Measurements from ENCODE around the gene FAM184B. TPM values are rescaled to one million over a fixed set of nuclear protein-coding genes. Genes with fewer than 3 reads are reported as not detected.

The FAM184B gene
- total RNA-seq, 1 experiment from 2014 or later: 0.07 TPM

DNA sequence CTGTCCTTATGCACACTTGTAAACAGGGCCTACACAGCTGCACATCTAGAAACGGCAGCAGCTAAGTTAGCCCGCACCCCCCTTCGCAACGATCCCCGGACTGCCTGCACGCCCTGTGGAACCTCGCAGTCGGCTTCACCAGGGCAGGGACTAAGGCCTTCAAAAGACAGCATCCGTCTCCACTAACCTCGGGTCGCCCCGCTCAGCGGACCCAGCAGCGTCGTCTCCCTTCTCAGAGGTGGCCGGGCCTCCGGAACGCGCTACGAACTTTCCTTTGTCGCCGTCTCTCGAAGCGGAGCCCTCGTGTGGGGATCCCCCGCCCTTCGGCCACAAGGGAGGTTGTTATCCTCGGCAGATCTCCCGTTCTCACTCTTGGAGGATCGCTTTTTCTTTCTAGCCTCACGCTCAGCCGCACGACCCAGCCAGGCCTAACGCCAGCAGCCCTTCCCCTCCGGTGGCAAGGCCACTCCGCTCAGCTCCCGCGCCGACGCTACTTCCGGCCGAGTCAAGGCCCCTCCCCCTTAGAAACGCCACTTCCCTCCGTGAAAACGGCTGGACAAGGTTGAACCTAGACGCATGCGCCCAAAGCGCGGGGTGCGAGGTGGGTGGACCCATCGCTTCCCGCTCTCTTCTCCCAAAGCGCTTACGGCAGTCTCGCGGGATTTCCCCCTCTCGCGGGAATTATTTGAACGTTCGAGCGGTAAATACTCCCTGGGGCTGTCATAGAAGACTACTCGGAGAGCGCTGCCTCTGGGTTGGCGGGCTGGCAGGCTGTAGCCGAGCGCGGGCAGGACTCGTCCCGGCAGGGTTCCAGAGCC lies 29.0 kb upstream of the FAM184B start, which contains the start of the genes DCAF16 and NCAPG:
DCAF16 (minus strand) TSS at position 498 of the 818 bp plus-strand sequence. CDS start 6,616 bp downstream, outside the sequence.
NCAPG (plus strand) TSS at position 720 of the 818 bp plus-strand sequence. CDS start 99 bp downstream, outside the sequence.
- no peaks in the 10 kb centered on the region for H3K9me3 ChIP-seq (ENCODE audit: control insufficient read depth in 1 of 2, insufficient read depth in 1 of 2, low read depth in 1 of 2, low read length in 2 of 2)
- H4K20me1 ChIP-seq (ENCODE audit: insufficient read depth): peaks cover 24% of the 10 kb centered on the region; the same call in 1 of the 2 replicates
- peak within 1 kb of the TSS; percentile 85 for H3K4me2 ChIP-seq (ENCODE audit: low read length)
- peak within 1 kb of the TSS; percentile 80 to 93 for H3K4me3 ChIP-seq (replicated peaks in 1 of 2; ENCODE audit: low read depth in 1 of 2, low read length in 2 of 2)
- H3K27ac ChIP-seq (ENCODE audit: low read depth, low read length): peak within 1 kb of the TSS; percentile 84
- ATAC-seq (peak; percentile 89), DNase-seq (ENCODE audit: low read depth, low spot score) (peak; percentile 98)
- H3K9me2 ChIP-seq (ENCODE audit: insufficient read depth): no peaks in the 10 kb centered on the region
- peaks cover 98% of the 10 kb centered on the region for H3K79me2 ChIP-seq (ENCODE audit: insufficient read depth, low read length)
- RAD21 ChIA-PET (ENCODE audit: low non-redundant PET in 1 of 2, low total read pairs in 2 of 2, uncharacterized antibody in 2 of 2, unreplicated experiment in 2 of 2): no interaction called here
- H3K36me3 ChIP-seq (ENCODE audit: control insufficient read depth in 1 of 2, insufficient read depth in 2 of 2, low read length in 2 of 2): peaks cover 14 to 22% of the 10 kb centered on the region in 2 experiments; a peak in 3 of 4 replicates
- H3K27me3 ChIP-seq (ENCODE audit: insufficient read depth, low read length): no peaks in the 10 kb centered on the region
- peaks cover 5 to 20% of the 10 kb centered on the region in 2 experiments; a peak in 2 of 4 replicates for H3K4me1 ChIP-seq (ENCODE audit: control insufficient read depth in 1 of 2, insufficient read depth in 2 of 2, low read length in 2 of 2)
- CTCF ChIA-PET: interaction anchor here (1.1 kb wide), 1 partner anchor 262 kb away, joined by 3 read pairs; no protein-coding TSS in a partner anchor
- peak within 1 kb of the TSS; percentile 98 for H3K9ac ChIP-seq (ENCODE audit: low read length)
- intact Hi-C loops (cut with micrococcal nuclease): loop anchor here (2.0 kb wide), 1 partner anchor 210 kb away; the partner anchor contains the start of gene LCORL
- TSS peak; percentile 67 for BruUV-seq (replicated peaks)
- POLR2A ChIA-PET: interaction anchor here (1.5 kb wide), 1 partner anchor 11 kb away, joined by 4 read pairs; no protein-coding TSS in a partner anchor
- H2AFZ ChIP-seq (ENCODE audit: low read depth, low read length, poor library complexity, severe bottlenecking): no peak within 1 kb of the TSS
- no peak for TF ChIP-seq FOSL1 (IDR thresholded peaks at IDR 0.05; ENCODE audit: low read depth)
- TF ChIP-seq MAX (IDR thresholded peaks at IDR 0.05): peak; percentile 91
- no peak for TF ChIP-seq EZH2 (IDR thresholded peaks at IDR 0.05)
- TF ChIP-seq EZH2phosphoT487 (IDR thresholded peaks at IDR 0.05; ENCODE audit: borderline replicate concordance): no peak
- TF ChIP-seq TCF7L2 (IDR thresholded peaks at IDR 0.05; ENCODE audit: borderline replicate concordance, extremely low read depth, insufficient read depth, insufficient read length): no peak
- peak; percentile 96 for TF ChIP-seq POLR2A (IDR thresholded peaks at IDR 0.05; ENCODE audit: borderline replicate concordance, extremely low read depth, insufficient read depth, insufficient read length)
- peak; percentile 91 for TF ChIP-seq ZFX (IDR thresholded peaks at IDR 0.05)
- TF ChIP-seq, protein P1, sequence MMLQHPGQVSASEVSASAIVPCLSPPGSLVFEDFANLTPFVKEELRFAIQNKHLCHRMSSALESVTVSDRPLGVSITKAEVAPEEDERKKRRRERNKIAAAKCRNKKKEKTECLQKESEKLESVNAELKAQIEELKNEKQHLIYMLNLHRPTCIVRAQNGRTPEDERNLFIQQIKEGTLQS (IDR thresholded peaks at IDR 0.05): no peak
- TF ChIP-seq, protein P2, sequence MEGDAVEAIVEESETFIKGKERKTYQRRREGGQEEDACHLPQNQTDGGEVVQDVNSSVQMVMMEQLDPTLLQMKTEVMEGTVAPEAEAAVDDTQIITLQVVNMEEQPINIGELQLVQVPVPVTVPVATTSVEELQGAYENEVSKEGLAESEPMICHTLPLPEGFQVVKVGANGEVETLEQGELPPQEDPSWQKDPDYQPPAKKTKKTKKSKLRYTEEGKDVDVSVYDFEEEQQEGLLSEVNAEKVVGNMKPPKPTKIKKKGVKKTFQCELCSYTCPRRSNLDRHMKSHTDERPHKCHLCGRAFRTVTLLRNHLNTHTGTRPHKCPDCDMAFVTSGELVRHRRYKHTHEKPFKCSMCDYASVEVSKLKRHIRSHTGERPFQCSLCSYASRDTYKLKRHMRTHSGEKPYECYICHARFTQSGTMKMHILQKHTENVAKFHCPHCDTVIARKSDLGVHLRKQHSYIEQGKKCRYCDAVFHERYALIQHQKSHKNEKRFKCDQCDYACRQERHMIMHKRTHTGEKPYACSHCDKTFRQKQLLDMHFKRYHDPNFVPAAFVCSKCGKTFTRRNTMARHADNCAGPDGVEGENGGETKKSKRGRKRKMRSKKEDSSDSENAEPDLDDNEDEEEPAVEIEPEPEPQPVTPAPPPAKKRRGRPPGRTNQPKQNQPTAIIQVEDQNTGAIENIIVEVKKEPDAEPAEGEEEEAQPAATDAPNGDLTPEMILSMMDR (IDR thresholded peaks at IDR 0.05 in 2 of 3, conservative IDR thresholded peaks at IDR 0.05 in 1 of 3; ENCODE audit: borderline replicate concordance in 1 of 3, insufficient read depth in 1 of 3, low read depth in 2 of 3, low read length in 2 of 3): no peak
- TF ChIP-seq SIN3A (IDR thresholded peaks at IDR 0.05; ENCODE audit: low read depth): peak; percentile 96
- no peak for TF ChIP-seq YY1 (IDR thresholded peaks at IDR 0.05; ENCODE audit: extremely low read depth, insufficient replicate concordance, low read depth, low read length)
- no peak for TF ChIP-seq REST (IDR thresholded peaks at IDR 0.05; ENCODE audit: low read depth)
- TF ChIP-seq RAD21 (IDR thresholded peaks at IDR 0.05; ENCODE audit: low read depth): no peak
- TF ChIP-seq CBX3 (IDR thresholded peaks at IDR 0.05; ENCODE audit: low read depth): peak; percentile 87
- TF ChIP-seq, protein P3, sequence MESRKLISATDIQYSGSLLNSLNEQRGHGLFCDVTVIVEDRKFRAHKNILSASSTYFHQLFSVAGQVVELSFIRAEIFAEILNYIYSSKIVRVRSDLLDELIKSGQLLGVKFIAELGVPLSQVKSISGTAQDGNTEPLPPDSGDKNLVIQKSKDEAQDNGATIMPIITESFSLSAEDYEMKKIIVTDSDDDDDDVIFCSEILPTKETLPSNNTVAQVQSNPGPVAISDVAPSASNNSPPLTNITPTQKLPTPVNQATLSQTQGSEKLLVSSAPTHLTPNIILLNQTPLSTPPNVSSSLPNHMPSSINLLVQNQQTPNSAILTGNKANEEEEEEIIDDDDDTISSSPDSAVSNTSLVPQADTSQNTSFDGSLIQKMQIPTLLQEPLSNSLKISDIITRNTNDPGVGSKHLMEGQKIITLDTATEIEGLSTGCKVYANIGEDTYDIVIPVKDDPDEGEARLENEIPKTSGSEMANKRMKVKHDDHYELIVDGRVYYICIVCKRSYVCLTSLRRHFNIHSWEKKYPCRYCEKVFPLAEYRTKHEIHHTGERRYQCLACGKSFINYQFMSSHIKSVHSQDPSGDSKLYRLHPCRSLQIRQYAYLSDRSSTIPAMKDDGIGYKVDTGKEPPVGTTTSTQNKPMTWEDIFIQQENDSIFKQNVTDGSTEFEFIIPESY (IDR thresholded peaks at IDR 0.05; ENCODE audit: extremely low read depth, insufficient replicate concordance, low read length): peak; percentile 100
- 0 out of 2 replicates have a peak, but pooled peaks have one; percentile 8 for TF ChIP-seq EGR1 (IDR thresholded peaks at IDR 0.05; ENCODE audit: low read depth)
- peak; percentile 93 for TF ChIP-seq POLR2AphosphoS5 (IDR thresholded peaks at IDR 0.05; ENCODE audit: low read depth, low read length)

All from HCT116 (cell line).